CD14-positive monocyte (primary cell): ENCODE results near the gene JOSD2. TPM values are rescaled to one million over a fixed set of nuclear protein-coding genes. Genes with fewer than 3 reads are reported as not detected.

Experiments
- DNase-seq, 3 donors: peaks; one replicate each; pipeline ENCODE4 v3.0.0-alpha.2; 2011 to 2022
- H2AFZ ChIP-seq: 2 replicates; pipeline ENCODE4 v1.6.0; 2012; ENCODE audit warnings: mild to moderate bottlenecking, low read depth, low read length, inconsistent platforms; ENCODE audit not compliant: insufficient read depth, poor library complexity, severe bottlenecking
- H3K27ac ChIP-seq, 2 donors: 1 replicate in 1 of 2; 2 replicates in 1 of 2; pipeline ENCODE4 v1.5.1; 2012 to 2013; ENCODE audit warnings: low read length in 2 of 2, control low read depth in 1 of 2, inconsistent platforms in 1 of 2, low read depth in 1 of 2, mild to moderate bottlenecking in 1 of 2
- H3K27me3 ChIP-seq, 2 donors: one replicate each; pipeline versions ENCODE4 v1.6.0 to v1.6.1; 2011 to 2013; ENCODE audit warnings: low read length in 2 of 2; ENCODE audit not compliant: control insufficient read depth in 2 of 2, insufficient read depth in 2 of 2
- H3K36me3 ChIP-seq, 2 donors: replicated peaks in 1 of 2; 1 replicate in 1 of 2; 2 replicates in 1 of 2; pipeline versions ENCODE4 v1.5.1 to v1.6.1; 2012 to 2013; ENCODE audit warnings: low read length in 2 of 2, control low read depth in 1 of 2, inconsistent platforms in 1 of 2, mild to moderate bottlenecking in 1 of 2; ENCODE audit not compliant: insufficient read depth in 2 of 2, control insufficient read depth in 1 of 2
- H3K4me1 ChIP-seq, 2 donors: 1 replicate in 1 of 2; 2 replicates in 1 of 2; pipeline versions ENCODE4 v1.5.1 to v1.6.1; 2012 to 2013; ENCODE audit warnings: low read length in 2 of 2, control low read depth in 1 of 2, inconsistent platforms in 1 of 2, mild to moderate bottlenecking in 1 of 2, moderate library complexity in 1 of 2; ENCODE audit not compliant: insufficient read depth in 2 of 2, control insufficient read depth in 1 of 2
- H3K4me2 ChIP-seq: replicated peaks from 2 replicates; pipeline ENCODE3; 2012; ENCODE audit warnings: low read length, moderate library complexity, mild to moderate bottlenecking; ENCODE audit not compliant: poor library complexity, severe bottlenecking; ENCODE audit errors: extremely low read depth
- H3K4me3 ChIP-seq, 3 experiments: fragments of 200-600 bp in 1 of 3; sonication (generic) in 1 of 3; replicated peaks in 1 of 3; 1 replicate in 2 of 3; 2 replicates in 1 of 3; pipeline ENCODE4 v1.5.1; 2011 to 2013; ENCODE audit warnings: low read length in 3 of 3, mild to moderate bottlenecking in 3 of 3, control low read depth in 2 of 3, low read depth in 2 of 3, inconsistent platforms in 1 of 3, moderate library complexity in 1 of 3
- H3K79me2 ChIP-seq: 2 replicates; pipeline ENCODE4 v1.6.0; 2012; ENCODE audit warnings: mild to moderate bottlenecking, control low read depth, inconsistent platforms, low read length, moderate library complexity; ENCODE audit not compliant: insufficient read depth
- H3K9ac ChIP-seq: 2 replicates; pipeline ENCODE4 v1.6.0; 2017; ENCODE audit warnings: low read length, mild to moderate bottlenecking; ENCODE audit not compliant: insufficient read depth, poor library complexity, severe bottlenecking
- H3K9me3 ChIP-seq, 2 donors: replicated peaks in 1 of 2; 1 replicate in 1 of 2; 2 replicates in 1 of 2; pipeline versions ENCODE4 v1.5.1 to v1.6.1; 2012 to 2013; ENCODE audit warnings: low read length in 2 of 2, control low read depth in 1 of 2; ENCODE audit not compliant: control insufficient read depth in 1 of 2, insufficient read depth in 1 of 2
- H4K20me1 ChIP-seq: 2 replicates; pipeline ENCODE4 v1.6.0; 2012; ENCODE audit warnings: mild to moderate bottlenecking, low read length, control low read depth, moderate library complexity; ENCODE audit not compliant: insufficient read depth
- H3K27ac Mint-ChIP-seq, 7 donors: one replicate each; pipeline ENCODE4 v1.8.0; 2020; ENCODE audit warnings: mild to moderate bottlenecking in 7 of 7, mixed read lengths in 7 of 7, moderate library complexity in 6 of 7, inconsistent platforms in 2 of 7
- H3K27me3 Mint-ChIP-seq, 3 donors: one replicate each; pipeline ENCODE4 v1.8.0; 2021 to 2022; ENCODE audit warnings: low read depth in 3 of 3, mild to moderate bottlenecking in 3 of 3, mixed read lengths in 3 of 3, moderate library complexity in 3 of 3, inconsistent platforms in 1 of 3
- H3K36me3 Mint-ChIP-seq, 2 donors: one replicate each; pipeline ENCODE4 v1.8.0; 2020; ENCODE audit warnings: mixed read lengths in 2 of 2, inconsistent platforms in 1 of 2, mild to moderate bottlenecking in 1 of 2
- H3K4me1 Mint-ChIP-seq: one replicate; pipeline ENCODE4 v1.8.0; 2020; ENCODE audit warnings: mild to moderate bottlenecking, mixed read lengths
- H3K4me3 Mint-ChIP-seq, 2 donors: one replicate each; pipeline ENCODE4 v1.8.0; 2020; ENCODE audit warnings: mild to moderate bottlenecking in 2 of 2, mixed read lengths in 2 of 2, moderate library complexity in 1 of 2
- H3K9me3 Mint-ChIP-seq, 7 donors: one replicate each; pipeline ENCODE4 v1.8.0; 2020 to 2022; ENCODE audit warnings: mixed read lengths in 7 of 7, mild to moderate bottlenecking in 6 of 7, moderate library complexity in 6 of 7, inconsistent platforms in 2 of 7
- CTCF ChIP-seq: fragments of 200-600 bp; IDR thresholded peaks from one replicate; pipeline ENCODE4 v1.8.0; 2022; ENCODE audit warnings: antibody characterized with exemption, mild to moderate bottlenecking
- WGBS: methylation state at CpG from one replicate; pipeline ENCODE4 v1.1.5; 2013; ENCODE audit warnings: missing lambda C conversion rate; ENCODE audit not compliant: insufficient coverage; 5-methylcytosine and 5-hydroxymethylcytosine counted together
- intact Hi-C, 2 donors: fragments of 100-400 bp; cut with micrococcal nuclease; formaldehyde crosslinking; loops; one replicate each; pipeline versions ENCODE4 v1.15.0 to v1.15.1; 2023
- polyA plus RNA-seq, 3 donors: library from polyadenylated mRNA; depleted of rRNA in 1 of 3; unstranded in 2 of 3; stranded (reverse) in 1 of 3; fragments of 300-500 nt in 2 of 3; fragments of >200 nt in 1 of 3; fragmentation: Illumina TruSeq in 2 of 3; gene quantifications; 1 replicate in 2 of 3; 2 replicates in 1 of 3; pipeline ENCODE4 v1.2.3, GENCODE V29; 2012 to 2021

The JOSD2 gene
- polyA plus RNA-seq, 3 donors: 33.0 to 43.0 (median 37.2) TPM

DNA sequence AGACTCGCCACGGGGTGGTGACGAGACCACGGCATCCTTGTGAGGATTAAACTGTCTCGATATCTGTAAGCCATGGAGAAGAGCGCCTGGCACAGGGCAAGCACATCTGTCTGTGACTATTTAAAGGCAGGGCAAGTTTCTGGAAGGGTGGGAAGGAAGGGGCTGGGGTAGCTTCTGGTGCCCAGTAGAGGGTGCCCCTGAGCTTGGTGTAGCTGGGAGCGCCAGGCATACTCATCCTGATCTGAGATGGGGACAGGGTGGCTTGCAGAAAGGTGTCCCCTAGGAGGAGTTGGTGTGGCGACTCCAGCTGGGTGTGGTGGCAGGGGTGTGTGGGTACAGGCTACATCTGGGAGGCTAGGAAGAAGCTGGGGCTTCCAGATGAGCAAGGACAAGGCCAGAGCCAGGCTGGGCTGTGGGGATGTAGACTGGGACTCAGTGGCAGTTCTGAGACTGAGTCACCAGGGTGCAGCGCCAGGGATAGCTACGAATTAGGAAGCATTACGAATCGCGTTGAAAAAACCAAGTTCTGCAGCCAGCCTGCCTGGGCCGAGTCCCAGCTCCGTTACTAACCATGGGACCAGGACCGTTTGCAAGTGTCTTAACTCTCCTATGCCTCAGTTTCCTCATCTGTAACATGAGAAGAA lies 25.8 kb upstream of the JOSD2 start:
- H3K9ac ChIP-seq: no peak overlapping the region
- TF ChIP-seq CTCF: no peak
- no peaks in the 10 kb centered on the region for H4K20me1 ChIP-seq
- H3K27ac Mint-ChIP-seq: no peak overlapping the region
- no peaks in the 10 kb centered on the region for H3K36me3 ChIP-seq
- no peak overlapping the region for H3K4me2 ChIP-seq
- H3K36me3 Mint-ChIP-seq: no peaks in the 10 kb centered on the region
- DNase-seq: no peak
- peaks cover 1 to 10% (median 10%) of the 10 kb centered on the region in 3 donors for H3K27me3 Mint-ChIP-seq
- 91% methylated on average over 16 of the region's 16 CpGs for WGBS
- intact Hi-C loops: loop anchor here in 1 of 2 donors (10.0 kb wide), 1 partner anchor 248 kb away; no protein-coding TSS in a partner anchor
- no peak overlapping the region for H3K27ac ChIP-seq
- H3K4me3 Mint-ChIP-seq: no peak overlapping the region
- no peak overlapping the region for H3K4me3 ChIP-seq
- peaks cover 7 to 16% of the 10 kb centered on the region in 2 donors for H3K9me3 ChIP-seq
- H3K9me3 Mint-ChIP-seq: peaks cover 7 to 19% (median 13%) of the 10 kb centered on the region in 7 donors
- H3K4me1 Mint-ChIP-seq: no peaks in the 10 kb centered on the region
- H3K79me2 ChIP-seq: no peaks in the 10 kb centered on the region
- H3K27me3 ChIP-seq: no peaks in the 10 kb centered on the region
- no peak overlapping the region for H2AFZ ChIP-seq
- H3K4me1 ChIP-seq: no peaks in the 10 kb centered on the region

GRCh38 chr19:50535672-50536187 lies 24.7 kb upstream of the JOSD2 start:
- H3K4me1 ChIP-seq: no peaks in the 10 kb centered on the region
- no peaks in the 10 kb centered on the region for H3K27me3 ChIP-seq
- no peaks in the 10 kb centered on the region for H3K79me2 ChIP-seq
- no peak overlapping the region for H3K27ac ChIP-seq
- no peak overlapping the region for H3K4me2 ChIP-seq
- peaks cover 5 to 22% (median 13%) of the 10 kb centered on the region in 7 donors for H3K9me3 Mint-ChIP-seq
- peaks cover 4 to 13% (median 10%) of the 10 kb centered on the region in 3 donors for H3K27me3 Mint-ChIP-seq
- no peak overlapping the region for H3K27ac Mint-ChIP-seq
- no peaks in the 10 kb centered on the region for H4K20me1 ChIP-seq
- no peaks in the 10 kb centered on the region for H3K36me3 ChIP-seq
- intact Hi-C loops: loop anchor here in 1 of 2 donors (10.0 kb wide), 1 partner anchor 249 kb away; no protein-coding TSS in a partner anchor
- no peak overlapping the region for H3K4me3 Mint-ChIP-seq
- 91% methylated on average over 6 of the region's 11 CpGs for WGBS
- TF ChIP-seq CTCF: no peak
- DNase-seq: no peak
- no peaks in the 10 kb centered on the region for H3K36me3 Mint-ChIP-seq
- H3K4me1 Mint-ChIP-seq: no peaks in the 10 kb centered on the region
- no peak overlapping the region for H2AFZ ChIP-seq
- peaks cover 7 to 16% of the 10 kb centered on the region in 2 donors for H3K9me3 ChIP-seq
- H3K4me3 ChIP-seq: no peak overlapping the region
- no peak overlapping the region for H3K9ac ChIP-seq
